Activated CD4-positive, alpha-beta T cell treated with anti-CD3 and anti-CD28 coated beads, Interleukin-2, Interleukin-4, amounts not matched to agents 100 ng/mL and 50 ng/mL, durations not matched to agents 16 hours and 8 hours (primary cell): ENCODE data around the gene SH3TC1.

Experiments used
- DNase-seq: peaks from one replicate; pipeline ENCODE4 v3.0.0-alpha.2; 2020; ENCODE audit warnings: low spot score

The SH3TC1 gene

GRCh38 chr4:8289956-8290700 lies 91.0 kb downstream of the SH3TC1 start:
- DNase-seq: no peak

GRCh38 chr4:8290701-8290970 lies 91.5 kb downstream of the SH3TC1 start:
- DNase-seq: no peak
